ENCODE data around the gene GPRC5C. TPM values are rescaled to one million over a fixed set of nuclear protein-coding genes. Genes with fewer than 3 reads are reported as not detected.

Gene GPRC5C
- total RNA-seq, 1 donor, result 0.43 TPM

DNA sequence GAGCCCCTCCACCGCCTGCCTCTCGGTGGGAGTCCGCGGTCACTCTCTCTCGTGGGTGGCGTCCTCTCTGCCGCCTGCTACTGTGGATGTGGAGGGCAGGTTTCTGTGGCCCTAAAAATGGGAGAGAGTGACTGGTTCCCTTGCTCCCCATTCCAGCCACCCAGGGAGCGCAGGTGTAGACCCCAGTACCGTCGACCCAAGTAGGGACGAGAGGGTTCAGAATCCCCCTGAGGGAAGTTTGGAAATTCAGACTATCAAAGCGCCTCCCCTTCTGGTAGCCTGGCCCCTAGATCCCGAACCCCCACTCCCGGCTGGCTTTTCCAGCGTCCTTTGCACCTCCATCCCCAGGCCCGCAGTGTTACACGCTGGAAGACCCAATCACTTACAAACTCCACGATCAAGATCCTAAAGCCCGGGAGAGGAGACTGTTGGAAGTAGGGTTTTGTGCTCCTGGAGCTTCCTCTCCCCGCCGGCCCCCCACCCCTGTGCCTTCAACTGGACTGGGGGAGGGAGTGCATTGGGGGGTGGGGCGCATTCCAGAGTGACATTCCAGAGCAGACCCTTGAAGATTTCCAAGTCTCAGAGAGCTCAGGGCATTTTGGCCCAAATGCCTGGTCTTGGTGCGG, 991 bp downstream of the GPRC5C start:
- peak overlapping the region; percentile 56 for H3K4me3 ChIP-seq (ENCODE audit: low read depth, low read length)
- TF ChIP-seq, protein P1, sequence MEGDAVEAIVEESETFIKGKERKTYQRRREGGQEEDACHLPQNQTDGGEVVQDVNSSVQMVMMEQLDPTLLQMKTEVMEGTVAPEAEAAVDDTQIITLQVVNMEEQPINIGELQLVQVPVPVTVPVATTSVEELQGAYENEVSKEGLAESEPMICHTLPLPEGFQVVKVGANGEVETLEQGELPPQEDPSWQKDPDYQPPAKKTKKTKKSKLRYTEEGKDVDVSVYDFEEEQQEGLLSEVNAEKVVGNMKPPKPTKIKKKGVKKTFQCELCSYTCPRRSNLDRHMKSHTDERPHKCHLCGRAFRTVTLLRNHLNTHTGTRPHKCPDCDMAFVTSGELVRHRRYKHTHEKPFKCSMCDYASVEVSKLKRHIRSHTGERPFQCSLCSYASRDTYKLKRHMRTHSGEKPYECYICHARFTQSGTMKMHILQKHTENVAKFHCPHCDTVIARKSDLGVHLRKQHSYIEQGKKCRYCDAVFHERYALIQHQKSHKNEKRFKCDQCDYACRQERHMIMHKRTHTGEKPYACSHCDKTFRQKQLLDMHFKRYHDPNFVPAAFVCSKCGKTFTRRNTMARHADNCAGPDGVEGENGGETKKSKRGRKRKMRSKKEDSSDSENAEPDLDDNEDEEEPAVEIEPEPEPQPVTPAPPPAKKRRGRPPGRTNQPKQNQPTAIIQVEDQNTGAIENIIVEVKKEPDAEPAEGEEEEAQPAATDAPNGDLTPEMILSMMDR (IDR thresholded peaks at IDR 0.05; ENCODE audit: insufficient read depth, low read depth, low read length), result no peak
- DNase-seq (ENCODE audit: low read depth), result no peak

DNA sequence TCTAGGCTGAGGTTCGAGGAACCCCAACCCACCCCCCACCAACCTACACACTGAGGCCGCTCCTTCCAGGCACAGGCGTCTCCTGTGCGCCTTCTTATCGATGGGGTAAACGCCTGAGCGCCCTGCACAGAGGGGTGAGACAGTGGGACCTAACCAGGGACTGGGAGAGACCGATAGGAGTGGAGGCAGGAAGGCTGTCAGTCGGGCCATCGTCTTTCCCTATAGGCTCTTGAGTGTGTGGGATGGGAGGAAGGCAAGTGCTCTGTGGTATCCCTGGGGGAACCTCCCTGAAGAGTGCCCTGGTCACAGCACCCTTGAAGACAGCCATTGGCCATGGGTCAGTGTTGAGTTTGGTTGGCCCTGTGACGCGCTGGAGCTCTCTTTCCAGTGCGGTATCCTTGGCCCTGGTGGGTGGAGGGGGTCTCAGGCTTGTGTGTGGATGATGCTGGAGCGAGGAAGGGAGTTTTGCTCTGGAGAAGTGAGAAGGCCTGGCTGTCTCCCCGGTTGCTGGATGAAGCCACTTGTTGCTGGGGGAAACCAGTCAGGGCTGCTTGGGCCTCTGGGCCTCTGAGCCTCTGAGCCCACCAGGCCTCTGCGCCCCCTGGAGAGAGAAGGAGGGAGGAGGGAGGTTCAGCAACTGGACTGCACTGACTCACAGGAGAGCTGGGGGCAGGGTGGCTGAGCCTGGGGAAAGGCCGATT, 1.7 kb downstream of the GPRC5C start:
- TF ChIP-seq, protein P1 (IDR thresholded peaks at IDR 0.05; ENCODE audit: insufficient read depth, low read depth, low read length), result no peak
- H3K4me3 ChIP-seq (ENCODE audit: low read depth, low read length), result peak overlapping the region; percentile 15
- no peak for DNase-seq (ENCODE audit: low read depth)

DNA sequence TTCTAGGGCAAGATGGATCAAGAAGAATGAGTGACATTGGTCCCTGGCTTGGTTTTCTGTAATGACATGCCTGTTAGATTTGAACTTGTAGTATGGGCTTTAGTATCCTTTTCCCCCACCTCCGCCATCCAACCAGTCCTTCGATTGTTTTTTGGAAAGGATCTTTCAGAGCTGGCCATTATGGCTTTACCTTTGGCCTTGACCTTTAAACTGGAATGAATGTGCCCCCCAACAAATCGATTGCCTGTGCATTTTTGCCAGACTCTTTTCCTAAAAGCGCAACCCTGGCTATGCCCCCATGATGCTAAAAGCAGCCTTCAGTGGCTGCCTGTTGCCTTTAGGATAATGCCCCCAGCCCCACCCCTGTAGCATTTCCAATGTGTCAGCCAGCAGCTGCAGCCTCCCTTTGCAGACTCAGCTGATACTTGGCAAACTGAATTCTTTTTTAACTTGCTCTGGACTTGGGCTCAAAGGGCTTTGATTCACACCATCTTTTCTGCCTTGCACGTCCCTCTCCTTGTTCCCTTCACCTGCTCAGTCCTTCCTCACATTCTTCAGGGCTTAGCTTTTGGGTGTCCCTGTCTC, 4.0 kb downstream of the GPRC5C start:
- no peak overlapping the region for H3K4me3 ChIP-seq (ENCODE audit: low read depth, low read length)
- TF ChIP-seq, protein P1 (IDR thresholded peaks at IDR 0.05; ENCODE audit: insufficient read depth, low read depth, low read length), result no peak
- DNase-seq (ENCODE audit: low read depth), result no peak

DNA sequence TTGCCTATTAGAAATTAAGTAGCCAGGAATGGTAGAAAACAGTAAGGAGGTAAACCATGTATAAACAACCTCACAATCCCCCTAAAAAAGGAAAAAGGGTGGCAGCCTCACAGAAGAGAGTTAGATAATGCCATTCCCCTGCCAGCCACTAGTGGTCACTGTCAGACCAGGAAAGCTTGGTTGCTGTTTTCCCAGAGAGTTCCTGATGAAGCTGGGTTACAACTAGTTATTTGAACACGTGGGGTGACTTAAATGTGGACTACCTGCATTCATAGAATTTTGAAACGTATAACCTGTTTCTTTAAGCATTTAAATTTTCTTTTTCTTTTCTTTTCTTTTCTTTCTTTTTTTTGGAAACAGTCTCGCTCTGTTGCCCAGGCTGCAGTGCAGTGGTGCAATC, 5.8 kb downstream of the GPRC5C start:
- no peak for DNase-seq (ENCODE audit: low read depth)
- H3K4me3 ChIP-seq (ENCODE audit: low read depth, low read length), result no peak overlapping the region
- TF ChIP-seq, protein P1 (IDR thresholded peaks at IDR 0.05; ENCODE audit: insufficient read depth, low read depth, low read length), result peak; percentile 63

DNA sequence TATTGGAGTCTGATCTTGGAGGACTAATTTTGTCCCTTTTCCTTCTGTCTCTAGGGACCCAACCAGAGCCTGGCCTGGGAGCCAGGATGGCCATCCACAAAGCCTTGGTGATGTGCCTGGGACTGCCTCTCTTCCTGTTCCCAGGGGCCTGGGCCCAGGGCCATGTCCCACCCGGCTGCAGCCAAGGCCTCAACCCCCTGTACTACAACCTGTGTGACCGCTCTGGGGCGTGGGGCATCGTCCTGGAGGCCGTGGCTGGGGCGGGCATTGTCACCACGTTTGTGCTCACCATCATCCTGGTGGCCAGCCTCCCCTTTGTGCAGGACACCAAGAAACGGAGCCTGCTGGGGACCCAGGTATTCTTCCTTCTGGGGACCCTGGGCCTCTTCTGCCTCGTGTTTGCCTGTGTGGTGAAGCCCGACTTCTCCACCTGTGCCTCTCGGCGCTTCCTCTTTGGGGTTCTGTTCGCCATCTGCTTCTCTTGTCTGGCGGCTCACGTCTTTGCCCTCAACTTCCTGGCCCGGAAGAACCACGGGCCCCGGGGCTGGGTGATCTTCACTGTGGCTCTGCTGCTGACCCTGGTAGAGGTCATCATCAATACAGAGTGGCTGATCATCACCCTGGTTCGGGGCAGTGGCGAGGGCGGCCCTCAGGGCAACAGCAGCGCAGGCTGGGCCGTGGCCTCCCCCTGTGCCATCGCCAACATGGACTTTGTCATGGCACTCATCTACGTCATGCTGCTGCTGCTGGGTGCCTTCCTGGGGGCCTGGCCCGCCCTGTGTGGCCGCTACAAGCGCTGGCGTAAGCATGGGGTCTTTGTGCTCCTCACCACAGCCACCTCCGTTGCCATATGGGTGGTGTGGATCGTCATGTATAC, 8.0 kb downstream of the GPRC5C start:
- TF ChIP-seq, protein P1 (IDR thresholded peaks at IDR 0.05; ENCODE audit: insufficient read depth, low read depth, low read length), result no peak
- no peak for DNase-seq (ENCODE audit: low read depth)
- no peak overlapping the region for H3K4me3 ChIP-seq (ENCODE audit: low read depth, low read length)

DNA sequence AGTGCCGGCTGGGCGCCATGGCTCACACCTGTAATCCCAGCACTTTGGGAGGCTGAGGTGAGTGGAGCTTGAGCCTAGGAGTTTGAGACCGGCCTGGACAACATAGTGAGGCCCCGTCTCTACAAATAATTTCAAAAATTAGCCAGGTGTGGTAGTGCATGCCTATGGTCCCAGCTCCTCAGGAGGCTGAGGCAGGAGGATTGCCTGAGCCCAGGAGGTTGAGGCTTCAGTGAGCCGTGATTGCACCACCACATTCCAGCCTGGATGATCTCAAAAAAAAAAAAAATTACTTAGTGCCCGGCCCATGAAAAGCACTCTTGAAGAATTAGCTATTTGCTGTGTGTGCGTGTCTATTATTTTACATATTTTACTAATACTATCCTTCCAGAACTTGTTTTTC, 9.6 kb downstream of the GPRC5C start:
- TF ChIP-seq, protein P1 (IDR thresholded peaks at IDR 0.05; ENCODE audit: insufficient read depth, low read depth, low read length), result no peak
- DNase-seq (ENCODE audit: low read depth), result no peak
- no peak overlapping the region for H3K4me3 ChIP-seq (ENCODE audit: low read depth, low read length)

All from fibroblast of villous mesenchyme (primary cell).